Endothelial cell (in vitro differentiated cells): ENCODE data around the gene CYTH2. TPM values are rescaled to one million over a fixed set of nuclear protein-coding genes. Genes with fewer than 3 reads are reported as not detected.

ENCODE experiments used
- DNase-seq: peaks from one replicate; pipeline ENCODE4 v3.0.0; 2021; ENCODE audit warnings: low spot score
- H3K27ac Mint-ChIP-seq: one replicate; pipeline ENCODE4 v1.8.0; 2021; ENCODE audit warnings: mixed read lengths, inconsistent platforms; ENCODE audit not compliant: unreplicated experiment
- H3K27me3 Mint-ChIP-seq: one replicate; pipeline ENCODE4 v1.8.0; 2021; ENCODE audit warnings: mild to moderate bottlenecking, moderate library complexity, mixed read lengths, inconsistent platforms; ENCODE audit not compliant: unreplicated experiment
- H3K36me3 Mint-ChIP-seq: one replicate; pipeline ENCODE4 v1.8.0; 2021; ENCODE audit warnings: mild to moderate bottlenecking, low read depth, mixed read lengths, inconsistent platforms; ENCODE audit not compliant: unreplicated experiment
- H3K4me1 Mint-ChIP-seq: one replicate; pipeline ENCODE4 v1.8.0; 2021; ENCODE audit warnings: mild to moderate bottlenecking, mixed read lengths, inconsistent platforms; ENCODE audit not compliant: unreplicated experiment
- H3K4me3 Mint-ChIP-seq: one replicate; pipeline ENCODE4 v1.8.0; 2021; ENCODE audit warnings: mild to moderate bottlenecking, mixed read lengths, inconsistent platforms; ENCODE audit not compliant: unreplicated experiment
- H3K9me3 Mint-ChIP-seq: one replicate; pipeline ENCODE4 v1.8.0; 2021; ENCODE audit warnings: mixed read lengths, inconsistent platforms; ENCODE audit not compliant: unreplicated experiment
- total RNA-seq: library from RNA; stranded (reverse); fragmentation: NEBNext Ultra II Directional; extraction: Animal tissue kit (Norgen Biotek cat#: 25700); gene quantifications from one replicate; pipeline ENCODE4 v1.2.1, GENCODE V29; 2021; ENCODE audit not compliant: unreplicated experiment
- TF ChIP-seq, protein P1 (sequence below): fragments of 200-600 bp; sonication (generic); IDR thresholded peaks from one replicate; pipeline ENCODE4 v1.5.0; 2021; ENCODE audit warnings: antibody characterized with exemption; ENCODE audit not compliant: unreplicated experiment

The CYTH2 gene
- total RNA-seq, 1 donor from 2014 or later = 165 TPM

GRCh38 chr19:48476176-48476575 is 7.0 kb downstream of the CYTH2 start:
- DNase-seq = no peak
- Mint-ChIP-seq H3K4me3 (peak overlapping the region; percentile 33), H3K4me1 (peaks cover 9% of the 10 kb centered on the region), H3K36me3 (peaks cover 43% of the 10 kb centered on the region), H3K27ac (peak overlapping the region; percentile 24), H3K27me3 (peaks cover 39% of the 10 kb centered on the region), H3K9me3 (no peaks in the 10 kb centered on the region)
- TF ChIP-seq, protein P1, sequence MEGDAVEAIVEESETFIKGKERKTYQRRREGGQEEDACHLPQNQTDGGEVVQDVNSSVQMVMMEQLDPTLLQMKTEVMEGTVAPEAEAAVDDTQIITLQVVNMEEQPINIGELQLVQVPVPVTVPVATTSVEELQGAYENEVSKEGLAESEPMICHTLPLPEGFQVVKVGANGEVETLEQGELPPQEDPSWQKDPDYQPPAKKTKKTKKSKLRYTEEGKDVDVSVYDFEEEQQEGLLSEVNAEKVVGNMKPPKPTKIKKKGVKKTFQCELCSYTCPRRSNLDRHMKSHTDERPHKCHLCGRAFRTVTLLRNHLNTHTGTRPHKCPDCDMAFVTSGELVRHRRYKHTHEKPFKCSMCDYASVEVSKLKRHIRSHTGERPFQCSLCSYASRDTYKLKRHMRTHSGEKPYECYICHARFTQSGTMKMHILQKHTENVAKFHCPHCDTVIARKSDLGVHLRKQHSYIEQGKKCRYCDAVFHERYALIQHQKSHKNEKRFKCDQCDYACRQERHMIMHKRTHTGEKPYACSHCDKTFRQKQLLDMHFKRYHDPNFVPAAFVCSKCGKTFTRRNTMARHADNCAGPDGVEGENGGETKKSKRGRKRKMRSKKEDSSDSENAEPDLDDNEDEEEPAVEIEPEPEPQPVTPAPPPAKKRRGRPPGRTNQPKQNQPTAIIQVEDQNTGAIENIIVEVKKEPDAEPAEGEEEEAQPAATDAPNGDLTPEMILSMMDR = no peak

DNA sequence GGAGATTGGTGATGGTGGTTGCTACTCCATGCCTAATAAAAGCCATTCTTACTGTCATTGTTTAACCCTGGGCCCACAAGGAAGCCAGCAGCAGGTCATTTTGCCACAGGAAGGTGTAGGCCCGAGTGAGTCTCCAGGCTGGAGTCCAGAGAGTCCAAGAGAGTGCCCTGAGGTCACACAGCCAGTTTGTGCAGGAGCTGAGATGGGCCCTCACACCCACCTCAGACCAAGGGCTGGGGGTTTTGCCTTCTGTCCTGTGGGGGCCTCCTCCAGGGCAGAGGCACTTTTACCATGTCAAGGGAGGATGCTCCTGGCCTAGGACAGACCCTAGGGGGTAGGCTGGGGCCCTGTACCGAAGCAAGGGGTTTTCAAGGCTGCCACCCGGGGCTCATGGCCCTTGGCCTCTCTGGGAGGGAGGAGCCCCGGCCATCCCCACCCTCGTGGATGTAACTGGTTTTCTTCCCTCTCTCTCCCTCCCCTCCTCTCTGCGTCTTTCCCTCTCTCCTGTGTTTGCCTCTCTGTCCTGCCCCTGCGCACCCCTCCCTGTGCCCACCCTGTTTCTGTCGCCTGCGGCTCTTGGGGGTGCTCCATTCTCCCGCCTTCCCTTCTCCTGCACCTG is 8.0 kb downstream of the CYTH2 start:
- H3K9me3 Mint-ChIP-seq = no peaks in the 10 kb centered on the region
- H3K4me1 Mint-ChIP-seq = peaks cover 9% of the 10 kb centered on the region
- DNase-seq = no peak
- peaks cover 35% of the 10 kb centered on the region for H3K36me3 Mint-ChIP-seq
- peak overlapping the region; percentile 57 for H3K27ac Mint-ChIP-seq
- peaks cover 40% of the 10 kb centered on the region for H3K27me3 Mint-ChIP-seq
- TF ChIP-seq, protein P1 = no peak
- H3K4me3 Mint-ChIP-seq = no peak overlapping the region

DNA sequence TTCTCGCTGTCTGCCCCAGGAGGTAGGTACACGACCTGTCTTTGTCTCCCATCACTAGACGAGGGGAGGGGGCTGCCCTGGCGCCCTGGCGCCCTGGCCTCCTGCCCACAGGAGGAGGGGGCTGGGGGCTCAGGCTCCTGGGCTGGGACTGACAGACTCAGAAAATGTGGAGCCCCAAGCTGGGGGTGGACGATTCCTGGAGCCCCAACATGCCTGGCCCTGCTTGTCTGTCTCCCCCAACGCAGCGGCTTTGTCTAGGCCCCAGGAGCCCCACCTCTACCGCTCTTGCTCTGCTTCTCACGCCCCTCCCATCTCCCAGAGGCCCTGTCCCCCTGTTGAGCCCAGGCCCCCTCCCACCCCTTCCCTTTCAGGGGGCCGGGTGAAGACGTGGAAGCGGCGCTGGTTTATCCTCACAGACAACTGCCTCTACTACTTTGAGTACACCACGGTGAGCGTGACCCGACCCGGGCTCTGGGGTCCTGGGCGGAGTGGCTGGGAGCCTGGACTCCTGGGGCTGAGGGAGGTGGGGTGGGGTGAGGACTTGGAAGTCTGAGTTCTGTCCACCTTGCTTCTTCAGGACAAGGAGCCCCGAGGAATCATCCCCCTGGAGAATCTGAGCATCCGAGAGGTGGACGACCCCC is 8.6 kb downstream of the CYTH2 start:
- H3K4me1 Mint-ChIP-seq = peaks cover 9% of the 10 kb centered on the region
- H3K4me3 Mint-ChIP-seq = no peak overlapping the region
- H3K36me3 Mint-ChIP-seq = peaks cover 31% of the 10 kb centered on the region

GRCh38 chr19:48478339-48479256 is 9.4 kb downstream of the CYTH2 start:
- no peak overlapping the region for H3K4me3 Mint-ChIP-seq
- H3K27me3 Mint-ChIP-seq = peaks cover 38% of the 10 kb centered on the region
- TF ChIP-seq, protein P1 = no peak
- H3K36me3 Mint-ChIP-seq = peaks cover 23% of the 10 kb centered on the region
- no peak for DNase-seq
- no peak overlapping the region for H3K27ac Mint-ChIP-seq
- peaks cover 11% of the 10 kb centered on the region for H3K4me1 Mint-ChIP-seq
- no peaks in the 10 kb centered on the region for H3K9me3 Mint-ChIP-seq

More for the DNA sequence above, 8.6 kb downstream of the CYTH2 start:
- Mint-ChIP-seq H3K27ac (no peak overlapping the region), H3K9me3 (no peaks in the 10 kb centered on the region), H3K27me3 (peaks cover 40% of the 10 kb centered on the region)
- TF ChIP-seq, protein P1 = no peak
- DNase-seq = no peak
